Thoracic aorta (tissue), 2 donors: ENCODE results near the gene GALNT2. TPM values are rescaled to one million over a fixed set of nuclear protein-coding genes. Genes with fewer than 3 reads are reported as not detected.

Experiments used
- ATAC-seq: fragments of 150-250 bp; one replicate; pipeline ENCODE4 v1.8.0; 2017; ENCODE audit warnings: low read depth; ENCODE audit not compliant: insufficient number of reproducible peaks, low FRiP score
- DNase-seq: peaks from one replicate; pipeline ENCODE4 v3.0.0-alpha.2; 2020; ENCODE audit warnings: low spot score
- H3K27ac ChIP-seq, 2 donors: fragments of 200-600 bp; sonication (generic); 1 replicate in 1 of 2; 2 replicates in 1 of 2; pipeline ENCODE4 v1.5.1; 2016; ENCODE audit warnings: mild to moderate bottlenecking in 2 of 2, moderate library complexity in 2 of 2
- H3K27me3 ChIP-seq: fragments of 200-600 bp; sonication (generic); replicated peaks from 2 replicates; pipeline ENCODE4 v1.6.0; 2016; ENCODE audit warnings: mild to moderate bottlenecking; ENCODE audit not compliant: insufficient read depth
- H3K36me3 ChIP-seq: fragments of 200-600 bp; sonication (generic); one replicate; pipeline ENCODE4 v1.5.1; 2016
- H3K4me1 ChIP-seq, 2 donors: fragments of 200-600 bp; sonication (generic); 1 replicate in 1 of 2; 2 replicates in 1 of 2; pipeline versions ENCODE4 v1.5.1 to v1.6.0; 2016; ENCODE audit warnings: low read depth in 2 of 2, mild to moderate bottlenecking in 1 of 2; ENCODE audit not compliant: control insufficient read depth in 1 of 2
- H3K4me3 ChIP-seq: fragments of 200-600 bp; sonication (generic); 2 replicates; pipeline ENCODE4 v1.5.1; 2016; ENCODE audit warnings: mild to moderate bottlenecking
- H3K9me3 ChIP-seq: fragments of 200-600 bp; sonication (generic); 2 replicates; pipeline ENCODE4 v1.5.1; 2016
- CTCF ChIP-seq: fragments of 200-600 bp; sonication (generic); IDR thresholded peaks from one replicate; pipeline ENCODE4 v1.5.1; 2019; ENCODE audit warnings: antibody characterized with exemption
- total RNA-seq, 2 donors: library from RNA; depleted of rRNA; stranded (reverse); fragments of >200 nt; gene quantifications; one replicate each; pipeline versions ENCODE4 v1.1.0 to v1.2.3, GENCODE V29; 2016

Gene GALNT2
- total RNA-seq, 2 donors from 2014 or later = 113 to 148 TPM

GRCh38 chr1:230199554-230199953, 132.5 kb downstream of the GALNT2 start:
- Histone ChIP-seq H3K27me3 (no peaks in the 10 kb centered on the region), H3K9me3 (no peaks in the 10 kb centered on the region), H3K27ac (no peak overlapping the region), H3K36me3 (no peaks in the 10 kb centered on the region), H3K4me1 (peaks cover 2 to 31% of the 10 kb centered on the region in 2 donors), H3K4me3 (no peak overlapping the region)
- DNase-seq = no peak
- no peak for ATAC-seq
- TF ChIP-seq CTCF = no peak

DNA sequence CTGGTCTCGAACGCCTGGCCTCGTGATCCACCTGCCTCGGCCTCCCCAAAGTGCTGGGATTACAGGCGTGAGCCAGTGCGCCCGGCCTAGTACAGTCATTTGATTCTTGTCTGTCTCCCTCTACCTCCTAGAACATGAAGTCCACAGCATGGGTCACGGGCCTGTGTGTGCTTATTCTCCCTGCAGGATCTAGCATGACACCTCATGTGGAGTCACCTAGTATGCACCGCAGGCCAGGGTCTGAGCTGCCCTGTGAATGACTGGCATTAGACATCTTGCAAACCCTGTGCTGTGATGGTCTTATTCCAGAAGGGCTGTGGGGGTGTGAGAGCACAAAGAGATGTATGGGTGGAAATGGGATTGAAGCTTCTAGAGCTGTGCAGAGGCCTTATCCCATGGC, 133.2 kb downstream of the GALNT2 start:
- no peak for TF ChIP-seq CTCF
- H3K9me3 ChIP-seq = no peaks in the 10 kb centered on the region
- no peak overlapping the region for H3K4me3 ChIP-seq
- H3K27ac ChIP-seq = no peak overlapping the region
- no peaks in the 10 kb centered on the region for H3K36me3 ChIP-seq
- ATAC-seq = no peak
- DNase-seq = no peak
- peaks cover 7 to 38% of the 10 kb centered on the region in 2 donors for H3K4me1 ChIP-seq
- no peaks in the 10 kb centered on the region for H3K27me3 ChIP-seq

DNA sequence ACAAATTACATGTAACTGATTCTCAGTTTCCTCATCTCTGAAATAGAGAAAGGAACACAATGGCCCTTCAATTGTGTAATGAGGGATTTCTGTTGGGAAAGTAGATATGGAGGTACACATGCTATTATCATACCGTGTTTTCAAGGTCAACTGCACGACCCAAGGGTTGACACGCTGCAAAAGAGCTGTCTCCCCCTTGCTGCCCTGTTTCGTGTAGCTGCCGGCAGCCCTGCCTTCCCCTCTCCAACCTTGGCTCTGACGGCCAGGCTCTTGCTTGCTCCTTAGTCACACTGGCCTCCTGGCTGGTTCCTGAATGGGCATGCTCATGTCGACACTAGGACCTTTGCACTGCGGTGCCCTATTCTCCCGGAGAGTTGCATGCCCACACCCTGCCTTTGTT, 134.4 kb downstream of the GALNT2 start:
- ATAC-seq (no peak), DNase-seq (no peak)
- Histone ChIP-seq H3K27ac (no peak overlapping the region), H3K9me3 (no peaks in the 10 kb centered on the region), H3K27me3 (no peaks in the 10 kb centered on the region), H3K4me3 (no peak overlapping the region), H3K4me1 (peaks cover 7 to 45% of the 10 kb centered on the region in 2 donors), H3K36me3 (no peaks in the 10 kb centered on the region)
- no peak for TF ChIP-seq CTCF

DNA sequence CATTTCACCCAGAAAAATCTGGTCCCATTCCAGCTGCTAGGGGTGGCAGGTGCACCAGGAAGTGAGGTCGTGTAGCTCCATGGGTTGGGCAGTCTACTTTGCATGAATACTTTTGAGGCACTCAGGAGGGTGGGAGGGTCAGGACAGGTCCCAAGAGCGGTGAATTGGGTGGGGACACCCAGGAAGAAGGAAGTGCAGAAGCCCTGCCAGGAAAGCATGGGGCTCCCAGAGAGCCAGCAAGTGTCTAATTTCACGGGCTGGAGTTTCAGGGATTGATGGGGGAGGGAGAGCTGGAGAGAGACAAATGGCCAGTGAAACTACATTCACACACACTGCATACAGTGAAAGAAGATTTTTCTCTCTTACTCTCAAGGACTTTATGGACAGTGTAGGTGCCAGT, 137.8 kb downstream of the GALNT2 start:
- Histone ChIP-seq H3K9me3 (no peaks in the 10 kb centered on the region), H3K4me1 (peaks cover 22 to 52% of the 10 kb centered on the region in 2 donors), H3K4me3 (no peak overlapping the region), H3K27me3 (no peaks in the 10 kb centered on the region), H3K36me3 (no peaks in the 10 kb centered on the region), H3K27ac (peak overlapping the region; percentile 37 to 52)
- no peak for TF ChIP-seq CTCF
- DNase-seq (no peak), ATAC-seq (no peak)

DNA sequence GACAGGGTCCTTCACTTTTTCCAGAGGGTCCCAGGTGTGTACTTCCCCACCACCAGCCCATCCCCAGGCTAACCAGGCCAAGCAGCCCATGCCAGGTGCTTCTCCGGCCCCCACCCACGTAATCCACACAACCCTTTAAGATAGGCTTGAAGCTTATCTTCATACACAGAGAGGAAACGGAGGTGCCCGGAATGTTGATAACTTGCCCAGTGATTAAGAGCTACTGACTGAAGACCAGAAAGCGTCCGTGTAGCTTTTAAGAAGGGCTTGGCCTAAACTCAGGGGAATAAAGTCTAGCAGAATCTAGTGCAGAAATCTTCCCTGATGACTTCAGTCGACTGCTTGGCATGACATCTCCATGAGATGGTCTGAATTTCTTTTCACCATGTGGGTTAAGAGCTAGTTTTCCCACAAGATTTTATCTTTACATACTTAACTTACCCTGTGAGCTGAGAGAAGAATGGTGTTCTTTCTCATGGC, 138.7 kb downstream of the GALNT2 start:
- Histone ChIP-seq H3K9me3 (no peaks in the 10 kb centered on the region), H3K4me1 (peaks cover 29 to 61% of the 10 kb centered on the region in 2 donors), H3K27me3 (no peaks in the 10 kb centered on the region), H3K36me3 (no peaks in the 10 kb centered on the region), H3K27ac (peak overlapping the region; percentile 37 to 52), H3K4me3 (no peak overlapping the region)
- DNase-seq (no peak), ATAC-seq (no peak)
- TF ChIP-seq CTCF = no peak
